ENCODE data around the gene ATP8B1.
"Not testable (repeated sequence)": the region's sequence is repeated elsewhere in the genome, so short reads cannot be mapped to it uniquely, and the experiment has no call there.

Gene ATP8B1

GRCh38 chr18:57730146-57730545, 73.0 kb downstream of the ATP8B1 start:
- DNase-seq (ENCODE audit: low spot score) (no peak), FAIRE-seq (no peak)

DNA sequence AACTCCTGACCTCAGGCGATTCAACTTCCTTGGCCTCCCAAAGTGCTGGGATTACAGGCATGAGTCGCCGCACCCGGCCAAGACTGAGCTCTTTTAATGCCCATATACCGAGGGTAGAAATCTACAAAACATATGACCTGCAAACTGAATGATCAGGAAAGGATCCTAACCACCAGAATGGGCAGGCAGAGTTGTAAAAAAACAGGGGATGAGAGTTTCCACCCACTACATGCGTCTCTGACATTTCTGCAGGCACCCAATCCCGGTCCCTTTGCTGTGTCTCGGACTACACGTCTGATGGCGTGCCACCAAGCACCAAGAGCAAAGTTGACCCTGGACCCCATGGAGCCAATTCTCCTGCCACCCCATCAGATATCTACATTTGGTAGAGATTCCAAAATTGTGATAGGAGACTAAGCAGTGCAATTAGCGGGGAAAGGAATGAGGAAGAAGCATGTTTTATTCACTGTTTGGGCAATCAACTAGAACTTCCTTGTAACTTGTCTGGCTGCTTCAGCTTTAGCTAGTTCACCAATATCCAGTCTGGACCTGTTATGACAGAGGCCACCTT, 74.1 kb downstream of the ATP8B1 start:
- FAIRE-seq: no peak
- no peak for DNase-seq (ENCODE audit: low spot score)

DNA sequence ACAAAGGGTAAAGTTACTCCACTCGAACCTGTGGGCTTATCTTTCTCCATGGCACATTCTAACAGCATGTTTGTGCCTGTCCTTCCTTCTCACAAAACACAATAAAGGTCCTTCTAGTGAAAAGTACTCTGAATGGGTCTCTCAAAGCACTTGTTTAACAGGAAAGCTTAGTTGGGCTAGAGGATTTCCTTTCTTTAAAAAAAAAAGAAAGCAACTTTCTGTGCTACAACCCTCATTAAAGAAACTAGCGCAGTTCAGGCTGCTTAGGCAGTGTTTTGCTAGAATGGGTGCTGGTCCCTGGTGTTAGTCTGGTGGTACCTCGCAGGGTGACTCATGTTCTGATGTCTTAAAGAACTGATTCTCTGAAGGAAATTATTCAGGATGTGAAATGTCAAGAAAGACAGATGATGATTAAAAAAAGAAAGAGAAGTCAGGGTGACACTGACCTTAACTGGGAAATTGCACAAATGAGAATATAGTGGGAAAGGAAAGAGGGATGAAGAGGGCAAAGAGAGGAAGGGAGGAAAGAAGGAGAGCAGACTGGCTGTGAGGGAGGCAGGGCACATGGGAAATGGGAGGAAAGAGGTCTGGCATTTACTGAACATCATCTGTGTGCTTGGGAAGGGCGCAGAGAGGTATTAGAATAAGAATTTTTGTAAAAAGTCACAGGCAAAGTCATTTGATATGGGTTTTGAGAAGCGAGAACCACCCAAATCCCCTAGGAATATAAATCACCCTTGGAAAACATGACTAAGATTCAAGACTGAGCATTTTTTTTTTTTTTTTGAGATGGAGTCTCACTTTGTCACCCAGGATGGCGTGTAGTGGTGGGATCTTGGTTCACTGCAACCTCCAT, 74.9 kb downstream of the ATP8B1 start:
- FAIRE-seq (no peak), DNase-seq (ENCODE audit: low spot score) (no peak)

GRCh38 chr18:57719211-57719935, 83.7 kb downstream of the ATP8B1 start:
- FAIRE-seq; DNase-seq (ENCODE audit: low spot score): not testable (repeated sequence)

DNA sequence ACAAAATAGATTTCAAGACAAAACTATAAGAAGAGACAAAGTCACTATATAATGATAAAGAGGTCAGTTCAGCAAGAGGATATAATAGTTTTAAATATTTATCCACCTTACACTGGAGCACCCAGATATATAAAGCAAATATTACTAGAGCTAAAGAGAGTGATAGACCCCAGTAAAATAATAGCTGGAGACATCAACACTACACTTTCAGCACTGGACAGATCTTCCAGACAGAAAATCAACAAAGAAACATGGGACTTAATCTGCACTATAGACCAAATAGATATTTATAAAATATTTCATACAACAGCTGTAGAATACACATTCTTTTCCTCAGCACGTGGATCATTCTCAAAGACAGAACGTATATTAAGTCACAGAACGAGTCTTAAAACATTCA, 86.6 kb downstream of the ATP8B1 start:
- DNase-seq (ENCODE audit: low spot score) (no peak), FAIRE-seq (no peak)

DNA sequence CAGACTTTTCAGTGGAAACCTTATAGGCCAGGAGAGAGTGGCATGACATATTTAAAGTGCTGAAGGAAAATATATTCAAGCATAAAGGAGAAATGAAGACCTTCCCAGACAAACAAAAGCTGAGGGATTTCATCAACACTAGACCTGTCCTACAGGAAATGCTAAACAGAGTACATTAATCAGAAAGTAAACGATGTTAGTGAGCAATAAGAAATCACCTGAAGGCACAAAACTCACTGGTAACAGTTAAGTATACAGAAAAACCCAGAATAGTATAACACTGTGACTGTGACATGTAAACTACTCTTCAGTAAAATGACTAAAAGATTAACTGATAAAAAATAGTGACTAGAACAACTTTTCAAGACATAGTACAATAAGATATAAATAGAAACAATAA, 87.4 kb downstream of the ATP8B1 start:
- FAIRE-seq (no peak), DNase-seq (ENCODE audit: low spot score) (no peak)

- FAIRE-seq (no peak), DNase-seq (ENCODE audit: low spot score) (no peak)
These were observed 88.0 kb downstream of the ATP8B1 start for GRCh38 chr18:57715073-57715472.

DNA sequence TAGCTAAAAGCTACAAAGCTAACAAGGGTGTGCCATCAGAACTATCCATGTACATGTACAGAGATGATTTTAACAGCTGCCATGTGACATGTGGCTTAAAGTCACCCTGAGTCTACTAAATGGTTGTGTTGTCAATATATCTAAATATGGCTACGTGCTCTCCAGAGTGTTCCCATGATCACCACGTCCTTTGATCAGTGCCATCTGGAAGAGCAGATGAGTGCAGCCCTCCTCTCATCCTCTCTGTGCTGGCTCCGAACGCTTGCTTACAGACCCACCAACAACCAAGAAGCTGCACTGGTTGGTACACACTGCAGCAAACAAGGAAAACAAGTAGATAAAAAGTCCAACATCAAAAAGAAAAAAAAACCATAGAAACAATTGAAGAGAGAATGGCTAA, 92.9 kb downstream of the ATP8B1 start:
- DNase-seq (ENCODE audit: low spot score): no peak
- no peak for FAIRE-seq

DNA sequence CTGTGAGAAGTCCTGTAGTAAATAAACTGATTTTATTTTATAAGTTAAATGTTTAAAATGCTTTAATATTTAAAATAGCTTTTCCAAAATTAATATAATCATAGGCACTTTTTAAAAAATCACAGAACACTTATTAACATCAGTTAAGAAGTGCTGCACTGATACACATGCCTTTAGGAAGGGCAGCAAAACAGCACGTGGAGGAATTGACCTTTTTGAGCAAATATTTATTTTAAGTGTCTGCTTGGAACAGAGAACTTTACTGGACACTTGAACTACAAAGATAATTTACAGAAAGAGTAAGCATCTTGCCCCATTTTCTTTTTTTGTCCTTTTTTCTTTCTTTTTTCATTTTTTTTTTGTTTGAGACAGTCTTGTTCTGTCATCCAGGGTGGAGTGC, 93.8 kb downstream of the ATP8B1 start:
- DNase-seq (ENCODE audit: low spot score): no peak
- no peak for FAIRE-seq

DNA sequence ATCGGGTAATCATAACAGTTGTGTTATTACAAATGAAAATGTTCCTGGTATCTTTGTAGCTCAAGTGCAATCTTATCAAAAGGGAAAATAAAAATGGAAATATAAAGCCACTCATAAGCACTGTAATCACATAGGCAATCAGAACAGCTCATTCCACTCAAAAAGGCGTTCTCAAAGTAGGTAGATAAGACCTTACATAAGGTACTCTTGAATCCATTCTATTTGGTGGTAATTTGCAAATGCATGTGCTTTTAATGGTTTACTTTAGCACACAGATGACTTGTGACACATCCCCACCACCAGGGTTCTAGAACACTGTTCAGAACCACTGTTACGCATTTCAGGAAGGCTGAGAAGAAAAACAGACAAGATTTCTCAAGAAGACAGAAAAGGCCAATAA, 94.8 kb downstream of the ATP8B1 start:
- DNase-seq (ENCODE audit: low spot score): no peak
- no peak for FAIRE-seq

DNA sequence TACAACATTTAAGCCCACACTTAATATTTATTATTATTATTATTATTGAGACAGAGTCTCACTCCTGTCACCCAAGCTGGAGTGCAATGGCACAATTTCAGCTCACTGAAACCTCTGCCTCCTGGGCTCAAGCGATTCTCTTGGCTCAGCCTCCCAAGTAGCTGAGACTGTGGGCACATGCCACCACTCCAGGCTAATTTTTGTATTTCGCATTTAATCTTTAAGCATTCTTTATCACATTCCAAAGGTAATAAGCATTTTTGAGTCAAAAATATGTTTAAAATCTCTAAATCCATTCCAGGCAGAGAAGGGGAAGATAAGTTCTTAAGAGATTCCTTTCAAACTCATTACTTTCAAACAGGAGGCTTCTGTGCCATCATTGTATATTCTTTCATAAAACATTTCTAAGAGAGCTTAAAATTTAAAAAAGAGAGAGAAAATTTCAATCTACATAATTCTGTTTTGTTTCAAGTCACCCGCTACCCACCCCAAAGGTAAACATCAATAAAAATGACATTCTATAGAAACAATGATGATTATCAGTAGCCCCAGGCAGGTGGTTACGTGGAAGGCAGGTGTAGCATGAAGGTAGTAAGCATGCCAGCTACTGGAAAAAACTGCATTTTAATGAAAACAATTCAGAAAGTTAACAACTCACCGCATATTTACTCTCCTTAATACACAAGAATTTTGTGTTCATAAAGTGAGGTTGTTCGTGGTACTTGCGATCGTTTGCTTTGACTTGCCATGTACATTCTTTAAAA, 97.1 kb downstream of the ATP8B1 start:
- DNase-seq (ENCODE audit: low spot score): no peak
- no peak for FAIRE-seq

DNA sequence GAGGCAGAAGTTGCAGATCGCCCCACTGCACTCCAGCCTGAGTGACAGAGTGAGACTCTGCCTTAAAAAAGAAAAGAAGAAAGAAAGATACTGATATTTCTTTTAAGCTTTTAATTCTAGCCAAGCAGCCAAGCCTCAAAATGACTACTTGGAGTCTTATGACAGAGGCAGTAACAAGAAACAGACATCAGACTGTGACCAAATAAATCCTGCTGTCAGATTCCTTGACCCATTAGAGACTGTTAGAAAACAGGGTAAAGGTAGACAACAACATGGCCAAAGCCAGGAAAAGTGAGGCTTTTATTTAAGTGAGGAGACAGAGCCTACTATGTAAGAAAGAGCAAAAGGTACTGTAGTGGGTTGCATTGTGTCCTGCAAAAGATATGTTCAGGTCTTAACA, 98.1 kb downstream of the ATP8B1 start:
- no peak for FAIRE-seq
- no peak for DNase-seq (ENCODE audit: low spot score)

DNA sequence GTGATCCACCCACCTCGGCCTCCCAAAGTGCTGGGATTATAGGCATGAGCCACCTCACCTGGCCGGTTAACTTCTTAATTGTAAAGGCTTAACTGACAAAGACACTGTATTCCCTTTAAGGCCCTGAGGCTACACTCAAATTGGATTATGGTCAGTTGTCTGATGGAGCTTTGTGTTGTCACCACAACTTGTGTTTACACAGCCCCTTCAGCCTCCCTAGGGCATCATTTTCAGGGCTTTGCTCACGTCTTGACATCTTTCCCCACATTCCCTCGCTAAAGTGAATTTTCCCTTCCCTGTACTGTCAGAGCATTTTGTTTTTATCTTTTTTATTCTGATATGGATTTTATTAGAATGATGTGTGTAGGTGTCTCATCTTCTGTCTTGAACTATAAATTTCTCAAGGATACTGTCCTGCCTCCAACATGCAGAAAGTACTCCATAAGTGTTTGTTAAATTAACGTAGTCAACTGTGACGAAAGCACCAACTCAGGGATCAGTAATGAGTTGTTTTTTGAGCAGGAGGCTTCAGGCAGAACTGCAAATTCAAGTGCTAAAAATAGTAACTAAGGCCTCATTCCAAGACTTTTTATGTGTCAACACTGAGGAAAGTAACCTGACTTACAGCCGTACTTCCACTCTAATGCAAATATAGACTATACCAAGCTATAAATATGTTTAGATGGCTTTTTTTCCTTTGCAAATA, 104.4 kb downstream of the ATP8B1 start:
- no peak for FAIRE-seq
- no peak for DNase-seq (ENCODE audit: low spot score)

- DNase-seq (ENCODE audit: low spot score) (no peak), FAIRE-seq (no peak)
These were observed 105.7 kb downstream of the ATP8B1 start for GRCh38 chr18:57697426-57697825.

DNA sequence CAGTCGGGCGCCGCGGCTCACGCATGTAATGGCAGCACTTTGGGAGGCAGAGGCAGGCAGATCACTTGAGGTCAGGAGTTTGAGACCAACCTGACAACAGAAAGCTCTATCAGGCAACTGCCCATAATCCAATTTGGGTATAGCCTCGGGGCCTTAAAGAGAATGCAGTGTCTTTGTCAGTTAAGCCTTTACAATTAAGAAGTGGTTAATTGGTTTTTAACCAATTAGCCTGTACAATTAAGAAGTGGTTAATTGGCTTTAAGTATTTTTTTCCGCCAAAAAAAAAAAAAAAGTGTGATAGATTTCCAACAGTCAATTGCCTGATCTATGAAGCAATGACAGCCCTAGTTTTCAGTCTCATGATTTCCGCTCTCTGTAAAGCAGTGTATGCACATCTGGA, 106.8 kb downstream of the ATP8B1 start:
- no peak for FAIRE-seq

DNA sequence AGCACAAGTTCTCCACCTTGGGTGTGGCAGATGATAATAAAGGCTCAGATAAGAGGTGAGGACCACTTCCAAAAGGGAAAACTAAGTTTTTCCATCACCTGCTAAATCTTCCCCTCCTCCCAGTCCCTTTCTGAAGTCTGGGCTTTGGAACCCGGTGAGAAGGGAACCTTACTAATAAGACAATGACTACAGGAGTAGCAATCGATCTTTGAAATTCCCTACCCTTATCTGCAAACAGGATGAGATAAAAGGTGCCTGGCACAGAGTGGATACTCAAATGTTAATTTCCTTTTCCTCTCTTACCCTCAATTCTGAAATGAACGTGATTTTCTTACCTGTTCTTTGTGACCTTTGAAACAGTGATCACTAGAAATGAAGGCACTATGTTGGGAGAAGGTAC, 111.8 kb downstream of the ATP8B1 start:
- no peak for DNase-seq (ENCODE audit: low spot score)
- no peak for FAIRE-seq

More for the DNA sequence above, 106.8 kb downstream of the ATP8B1 start:
- DNase-seq (ENCODE audit: low spot score): no peak

DNA sequence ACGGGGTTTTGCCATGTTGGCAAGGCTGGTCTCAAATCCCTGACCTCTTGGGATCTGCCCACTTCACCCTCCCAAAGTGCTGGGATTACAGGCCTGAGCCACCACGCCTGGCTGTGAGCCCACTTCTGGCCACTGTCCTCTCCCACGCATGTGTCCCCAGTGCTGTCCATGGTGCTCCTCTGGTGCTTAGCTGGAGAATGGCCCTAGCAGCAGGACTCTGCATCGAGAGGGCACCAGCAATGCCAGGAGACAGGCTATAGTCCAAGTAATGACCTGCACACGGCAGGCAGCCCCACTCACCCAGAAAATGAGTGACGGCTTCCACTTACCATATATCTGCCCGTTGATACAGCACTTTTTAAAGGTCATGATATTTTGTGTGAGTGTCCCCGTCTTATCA, 115.1 kb downstream of the ATP8B1 start:
- FAIRE-seq (no peak), DNase-seq (ENCODE audit: low spot score) (no peak)

DNA sequence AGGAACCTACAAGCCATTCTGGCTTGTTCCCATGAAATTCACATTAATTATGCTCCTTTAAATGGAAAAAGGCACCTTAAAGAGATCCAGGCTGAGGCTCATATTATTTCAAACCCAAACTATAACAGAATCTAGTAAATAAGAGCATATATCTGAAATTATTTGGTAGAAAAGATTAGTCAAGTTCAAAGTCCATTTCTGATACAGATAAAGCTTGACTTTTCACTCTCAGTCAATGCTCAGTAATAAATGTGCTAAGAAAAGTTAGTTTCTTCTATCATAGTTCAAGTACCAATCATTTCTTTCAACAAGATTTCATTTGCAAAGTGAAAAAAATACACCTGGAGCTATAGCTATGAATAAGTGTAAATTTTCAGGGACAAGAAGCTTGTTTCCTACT, 119.6 kb downstream of the ATP8B1 start:
- no peak for FAIRE-seq
- DNase-seq (ENCODE audit: low spot score): no peak

DNA sequence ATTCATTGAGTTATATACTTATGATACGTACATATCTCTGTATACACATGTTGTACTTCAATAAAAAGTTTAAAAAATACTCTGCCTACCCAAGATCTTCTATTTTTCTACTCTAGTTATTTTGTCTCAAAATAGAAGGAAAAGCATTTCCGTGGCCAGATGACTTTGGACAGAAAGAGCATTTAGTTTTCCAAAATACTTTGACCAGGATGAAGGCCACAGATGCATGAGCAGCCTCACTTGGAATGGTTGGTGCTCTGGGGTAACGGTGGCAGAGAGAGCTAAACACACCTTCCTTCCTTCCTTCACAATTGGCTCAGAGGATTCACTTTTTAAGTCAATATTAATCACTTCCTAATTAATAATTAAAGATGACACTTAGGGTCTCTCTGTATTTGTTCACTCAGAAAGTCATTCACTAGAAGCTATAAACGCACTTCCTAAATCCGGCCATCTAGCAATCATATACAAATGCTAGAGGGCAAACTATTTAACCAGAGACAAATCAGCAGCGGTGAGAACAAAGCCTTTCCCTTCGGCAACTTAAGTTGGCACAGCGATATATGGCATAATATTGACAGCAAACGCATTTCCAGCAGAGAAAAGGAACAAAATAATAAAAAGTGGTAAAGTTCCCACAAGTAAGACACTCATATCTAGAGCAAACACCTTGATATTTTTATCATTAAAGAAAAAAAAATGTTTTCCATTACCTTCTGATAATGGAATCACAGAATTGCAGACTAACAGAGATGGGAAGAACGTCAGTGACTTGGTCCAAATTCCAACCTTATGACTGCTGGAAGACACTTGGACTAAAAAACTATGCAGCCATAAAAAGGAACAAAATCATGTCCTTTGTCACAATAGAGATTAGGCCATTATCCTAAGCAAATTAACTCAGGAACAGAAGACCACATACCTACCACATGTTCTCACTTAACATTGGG, 125.6 kb downstream of the ATP8B1 start:
- no peak for FAIRE-seq
- no peak for DNase-seq (ENCODE audit: low spot score)

GRCh38 chr18:57674891-57675290, 128.2 kb downstream of the ATP8B1 start:
- FAIRE-seq (no peak), DNase-seq (ENCODE audit: low spot score) (no peak)
